ENCODE results near the gene SKAP1.

SKAP1 gene

DNA sequence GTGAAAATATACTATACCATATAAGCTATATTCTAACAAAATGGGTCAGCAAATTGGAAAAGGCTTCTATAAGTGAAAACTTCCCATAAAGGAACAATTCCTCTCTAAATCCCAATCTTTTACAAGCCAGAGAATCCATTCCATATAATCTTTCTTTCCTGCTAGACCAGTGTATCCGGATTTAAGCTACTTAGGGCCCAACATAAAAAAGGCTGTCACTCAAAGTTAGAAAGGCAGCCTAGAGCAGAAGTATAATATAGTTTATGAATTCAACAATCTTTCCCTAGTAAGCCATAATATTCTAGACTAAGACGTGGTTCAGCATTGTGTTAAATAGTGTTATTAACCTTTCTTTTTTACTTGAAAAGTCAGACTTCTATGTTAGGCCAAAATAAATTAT is 93.0 kb downstream of the SKAP1 start:
- no peak overlapping the region for H3K27ac ChIP-seq (ENCODE audit: low read length)
- no peak overlapping the region for H3K4me3 ChIP-seq (ENCODE audit: low read length)
- no peaks in the 10 kb centered on the region for H3K9me2 ChIP-seq (replicated peaks; ENCODE audit: insufficient read depth, low read length)
- H2AFZ ChIP-seq (ENCODE audit: low read length): no peak overlapping the region
- H3K27me3 ChIP-seq (replicated peaks; ENCODE audit: insufficient read depth, low read length): no peaks in the 10 kb centered on the region
- TF ChIP-seq EZH2 (optimal IDR thresholded peaks at IDR 0.05; ENCODE audit: low read depth, low read length) (no peak), EZH2phosphoT487 (IDR thresholded peaks at IDR 0.05; ENCODE audit: low read length) (no peak), CTCF (IDR thresholded peaks at IDR 0.05; ENCODE audit: low read length) (no peak)
- no peak overlapping the region for H3K4me2 ChIP-seq (ENCODE audit: low read depth, low read length)
- H3K4me1 ChIP-seq (ENCODE audit: low read length): peaks cover 28% of the 10 kb centered on the region
- no peak overlapping the region for H3K9ac ChIP-seq (ENCODE audit: low read length)
- H3K36me3 ChIP-seq (replicated peaks; ENCODE audit: insufficient read depth, low read length): no peaks in the 10 kb centered on the region
- DNase-seq: no peak
- no peaks in the 10 kb centered on the region for H3K9me3 ChIP-seq (replicated peaks; ENCODE audit: insufficient read depth, low read length)
- no peaks in the 10 kb centered on the region for H4K20me1 ChIP-seq (ENCODE audit: insufficient read depth, low read length)
- peaks cover 6% of the 10 kb centered on the region; the same call in 1 of the 2 replicates for H3F3A ChIP-seq (ENCODE audit: insufficient read depth, low read length)
- H3K79me2 ChIP-seq (ENCODE audit: low read length): no peaks in the 10 kb centered on the region

GRCh38 chr17:48335858-48336500 is 94.0 kb downstream of the SKAP1 start:
- peaks cover 6% of the 10 kb centered on the region; the same call in 1 of the 2 replicates for H3F3A ChIP-seq (ENCODE audit: insufficient read depth, low read length)
- peaks cover 26% of the 10 kb centered on the region for H3K4me1 ChIP-seq (ENCODE audit: low read length)
- 0 out of 2 replicates have a peak overlapping the region, but pooled peaks have one; percentile 9 for H3K4me2 ChIP-seq (ENCODE audit: low read depth, low read length)
- no peaks in the 10 kb centered on the region for H4K20me1 ChIP-seq (ENCODE audit: insufficient read depth, low read length)
- H3K27ac ChIP-seq (ENCODE audit: low read length): no peak overlapping the region
- H3K36me3 ChIP-seq (replicated peaks; ENCODE audit: insufficient read depth, low read length): no peaks in the 10 kb centered on the region
- H3K4me3 ChIP-seq (ENCODE audit: low read length): no peak overlapping the region
- H3K79me2 ChIP-seq (ENCODE audit: low read length): no peaks in the 10 kb centered on the region
- H3K9me3 ChIP-seq (replicated peaks; ENCODE audit: insufficient read depth, low read length): no peaks in the 10 kb centered on the region
- no peak overlapping the region for H2AFZ ChIP-seq (ENCODE audit: low read length)
- TF ChIP-seq CTCF (IDR thresholded peaks at IDR 0.05; ENCODE audit: low read length): peak; percentile 81
- TF ChIP-seq EZH2 (optimal IDR thresholded peaks at IDR 0.05; ENCODE audit: low read depth, low read length): no peak
- DNase-seq: peak; percentile 69
- H3K9me2 ChIP-seq (replicated peaks; ENCODE audit: insufficient read depth, low read length): no peaks in the 10 kb centered on the region
- H3K9ac ChIP-seq (ENCODE audit: low read length): no peak overlapping the region
- no peaks in the 10 kb centered on the region for H3K27me3 ChIP-seq (replicated peaks; ENCODE audit: insufficient read depth, low read length)

DNA sequence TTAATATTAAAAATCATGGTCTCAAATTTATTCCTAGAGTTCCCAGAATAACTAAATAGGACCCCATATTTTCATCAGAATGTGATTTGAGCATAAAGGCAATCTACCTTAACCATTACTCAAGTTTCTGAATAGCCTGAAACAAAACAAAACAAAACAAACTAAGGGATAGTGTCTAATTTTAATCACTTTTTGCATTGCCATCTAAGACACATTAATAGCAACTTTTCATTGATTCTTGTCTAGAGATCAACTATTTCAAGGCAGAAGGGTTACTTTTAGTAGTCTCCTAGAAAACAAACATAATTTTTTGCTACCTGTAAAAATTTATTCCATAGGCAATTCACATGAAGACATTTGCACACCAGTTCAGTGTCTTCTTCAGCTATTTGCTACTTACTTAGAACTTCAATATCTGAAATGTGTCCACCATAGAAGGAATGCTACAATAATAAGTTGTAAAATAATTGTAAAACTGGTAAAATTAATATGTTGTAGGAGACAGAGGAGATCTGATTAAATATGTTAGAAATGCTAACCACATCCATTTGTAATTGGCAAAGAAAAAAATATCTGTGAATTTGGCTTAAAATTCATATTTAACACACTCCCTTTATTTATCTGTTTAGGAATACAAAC is 94.7 kb downstream of the SKAP1 start:
- H3K4me2 ChIP-seq (ENCODE audit: low read depth, low read length): 0 out of 2 replicates have a peak overlapping the region, but pooled peaks have one; percentile 9

More for the DNA sequence above, 94.7 kb downstream of the SKAP1 start:
- no peak overlapping the region for H3K9ac ChIP-seq (ENCODE audit: low read length)
- no peaks in the 10 kb centered on the region for H3K9me2 ChIP-seq (replicated peaks; ENCODE audit: insufficient read depth, low read length)
- no peaks in the 10 kb centered on the region for H3K36me3 ChIP-seq (replicated peaks; ENCODE audit: insufficient read depth, low read length)
- H3K27me3 ChIP-seq (replicated peaks; ENCODE audit: insufficient read depth, low read length): no peaks in the 10 kb centered on the region
- H3K79me2 ChIP-seq (ENCODE audit: low read length): no peaks in the 10 kb centered on the region
- no peak overlapping the region for H3K4me3 ChIP-seq (ENCODE audit: low read length)
- H3F3A ChIP-seq (ENCODE audit: insufficient read depth, low read length): peaks cover 6% of the 10 kb centered on the region; the same call in 1 of the 2 replicates
- no peak for DNase-seq
- TF ChIP-seq EZH2 (optimal IDR thresholded peaks at IDR 0.05; ENCODE audit: low read depth, low read length): no peak
- TF ChIP-seq EZH2phosphoT487 (IDR thresholded peaks at IDR 0.05; ENCODE audit: low read length): no peak
- no peak for TF ChIP-seq CTCF (IDR thresholded peaks at IDR 0.05; ENCODE audit: low read length)
- no peak overlapping the region for H3K27ac ChIP-seq (ENCODE audit: low read length)
- H2AFZ ChIP-seq (ENCODE audit: low read length): no peak overlapping the region
- no peaks in the 10 kb centered on the region for H3K9me3 ChIP-seq (replicated peaks; ENCODE audit: insufficient read depth, low read length)
- peaks cover 26% of the 10 kb centered on the region for H3K4me1 ChIP-seq (ENCODE audit: low read length)
- no peaks in the 10 kb centered on the region for H4K20me1 ChIP-seq (ENCODE audit: insufficient read depth, low read length)
